Endothelial cell (in vitro differentiated cells): ENCODE data around the gene TBC1D23. TPM values are rescaled to one million over a fixed set of nuclear protein-coding genes. Genes with fewer than 3 reads are reported as not detected.

Experiments
- DNase-seq: peaks from one replicate; pipeline ENCODE4 v3.0.0; 2021; ENCODE audit warnings: low spot score
- H3K27ac Mint-ChIP-seq: one replicate; pipeline ENCODE4 v1.8.0; 2021; ENCODE audit warnings: mixed read lengths, inconsistent platforms; ENCODE audit not compliant: unreplicated experiment
- H3K27me3 Mint-ChIP-seq: one replicate; pipeline ENCODE4 v1.8.0; 2021; ENCODE audit warnings: mild to moderate bottlenecking, moderate library complexity, mixed read lengths, inconsistent platforms; ENCODE audit not compliant: unreplicated experiment
- H3K36me3 Mint-ChIP-seq: one replicate; pipeline ENCODE4 v1.8.0; 2021; ENCODE audit warnings: mild to moderate bottlenecking, low read depth, mixed read lengths, inconsistent platforms; ENCODE audit not compliant: unreplicated experiment
- H3K4me1 Mint-ChIP-seq: one replicate; pipeline ENCODE4 v1.8.0; 2021; ENCODE audit warnings: mild to moderate bottlenecking, mixed read lengths, inconsistent platforms; ENCODE audit not compliant: unreplicated experiment
- H3K4me3 Mint-ChIP-seq: one replicate; pipeline ENCODE4 v1.8.0; 2021; ENCODE audit warnings: mild to moderate bottlenecking, mixed read lengths, inconsistent platforms; ENCODE audit not compliant: unreplicated experiment
- H3K9me3 Mint-ChIP-seq: one replicate; pipeline ENCODE4 v1.8.0; 2021; ENCODE audit warnings: mixed read lengths, inconsistent platforms; ENCODE audit not compliant: unreplicated experiment
- total RNA-seq: library from RNA; stranded (reverse); fragmentation: NEBNext Ultra II Directional; extraction: Animal tissue kit (Norgen Biotek cat#: 25700); gene quantifications from one replicate; pipeline ENCODE4 v1.2.1, GENCODE V29; 2021; ENCODE audit not compliant: unreplicated experiment
- TF ChIP-seq, protein P1 (sequence below): fragments of 200-600 bp; sonication (generic); IDR thresholded peaks from one replicate; pipeline ENCODE4 v1.5.0; 2021; ENCODE audit warnings: antibody characterized with exemption; ENCODE audit not compliant: unreplicated experiment

Gene TBC1D23
- total RNA-seq, 1 donor from 2014 or later = 31.2 TPM

DNA sequence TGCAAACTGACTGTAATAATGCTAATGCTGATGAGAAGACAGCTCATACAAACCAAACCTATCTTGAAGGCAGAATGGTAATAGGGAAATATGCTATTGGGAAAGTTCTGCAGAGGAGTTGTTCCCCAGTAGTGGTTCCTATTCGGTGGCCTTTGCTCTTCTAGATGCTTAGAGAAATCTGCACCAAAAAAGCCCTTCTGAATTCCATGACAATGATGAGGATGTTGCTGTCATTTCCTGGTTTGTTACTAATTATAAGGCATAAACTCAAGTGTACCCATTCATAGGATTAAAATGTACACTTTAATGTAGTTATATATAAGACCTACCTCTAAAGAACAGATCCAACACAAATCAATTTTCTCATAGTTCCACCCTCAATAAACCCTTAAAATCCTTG, 110.0 kb downstream of the TBC1D23 start:
- DNase-seq = no peak
- Mint-ChIP-seq H3K9me3 (no peaks in the 10 kb centered on the region), H3K4me3 (no peak overlapping the region)

DNA sequence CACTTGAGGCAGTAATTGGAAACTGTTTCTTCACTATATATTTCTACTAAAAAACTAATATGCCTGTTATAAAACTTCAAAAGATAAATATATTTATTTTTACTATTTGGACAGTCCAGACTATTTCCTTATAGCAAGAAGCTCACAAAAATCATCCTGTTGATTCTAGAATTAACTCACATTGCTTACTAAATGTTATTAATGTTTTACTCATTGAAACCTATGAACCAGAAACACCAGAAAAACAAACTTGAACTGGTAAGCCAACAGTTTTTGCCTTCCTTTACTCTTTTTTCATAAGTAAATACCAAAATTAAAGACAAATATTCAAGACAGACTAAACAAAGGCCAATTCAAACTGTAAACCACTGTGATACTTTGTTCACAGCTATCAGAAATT, 113.7 kb downstream of the TBC1D23 start:
- H3K27ac Mint-ChIP-seq = no peak overlapping the region
- peaks cover 2% of the 10 kb centered on the region for H3K27me3 Mint-ChIP-seq
- no peak overlapping the region for H3K4me3 Mint-ChIP-seq
- H3K9me3 Mint-ChIP-seq = no peaks in the 10 kb centered on the region
- H3K4me1 Mint-ChIP-seq = no peaks in the 10 kb centered on the region
- no peak for DNase-seq
- TF ChIP-seq, protein P1, sequence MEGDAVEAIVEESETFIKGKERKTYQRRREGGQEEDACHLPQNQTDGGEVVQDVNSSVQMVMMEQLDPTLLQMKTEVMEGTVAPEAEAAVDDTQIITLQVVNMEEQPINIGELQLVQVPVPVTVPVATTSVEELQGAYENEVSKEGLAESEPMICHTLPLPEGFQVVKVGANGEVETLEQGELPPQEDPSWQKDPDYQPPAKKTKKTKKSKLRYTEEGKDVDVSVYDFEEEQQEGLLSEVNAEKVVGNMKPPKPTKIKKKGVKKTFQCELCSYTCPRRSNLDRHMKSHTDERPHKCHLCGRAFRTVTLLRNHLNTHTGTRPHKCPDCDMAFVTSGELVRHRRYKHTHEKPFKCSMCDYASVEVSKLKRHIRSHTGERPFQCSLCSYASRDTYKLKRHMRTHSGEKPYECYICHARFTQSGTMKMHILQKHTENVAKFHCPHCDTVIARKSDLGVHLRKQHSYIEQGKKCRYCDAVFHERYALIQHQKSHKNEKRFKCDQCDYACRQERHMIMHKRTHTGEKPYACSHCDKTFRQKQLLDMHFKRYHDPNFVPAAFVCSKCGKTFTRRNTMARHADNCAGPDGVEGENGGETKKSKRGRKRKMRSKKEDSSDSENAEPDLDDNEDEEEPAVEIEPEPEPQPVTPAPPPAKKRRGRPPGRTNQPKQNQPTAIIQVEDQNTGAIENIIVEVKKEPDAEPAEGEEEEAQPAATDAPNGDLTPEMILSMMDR = no peak
- peaks cover 8% of the 10 kb centered on the region for H3K36me3 Mint-ChIP-seq

More for the DNA sequence above, 110.0 kb downstream of the TBC1D23 start:
- H3K36me3 Mint-ChIP-seq = peaks cover 7% of the 10 kb centered on the region
- no peak overlapping the region for H3K27ac Mint-ChIP-seq
- H3K27me3 Mint-ChIP-seq = no peaks in the 10 kb centered on the region
- H3K4me1 Mint-ChIP-seq = no peaks in the 10 kb centered on the region
- TF ChIP-seq, protein P1 = no peak

Other genes with a start within 250 kb of the TBC1D23 start
- gene FILIP1L, start 146.5 kb upstream of the TBC1D23 start, total RNA-seq = 19.1 TPM
- gene NIT2, start 73.8 kb downstream of the TBC1D23 start, total RNA-seq = 22.3 TPM
- 29.1 TPM for gene TOMM70, start 140.1 kb downstream of the TBC1D23 start, total RNA-seq
- 0.67 TPM for gene LNP1, start 140.5 kb downstream of the TBC1D23 start, total RNA-seq
- 7.6 TPM for gene TMEM45A, start 231.6 kb downstream of the TBC1D23 start, total RNA-seq